Measurements from ENCODE around the gene EDEM2.
"Not testable (repeated sequence)": the region's sequence is repeated elsewhere in the genome, so short reads cannot be mapped to it uniquely, and the experiment has no call there.

EDEM2 gene

DNA sequence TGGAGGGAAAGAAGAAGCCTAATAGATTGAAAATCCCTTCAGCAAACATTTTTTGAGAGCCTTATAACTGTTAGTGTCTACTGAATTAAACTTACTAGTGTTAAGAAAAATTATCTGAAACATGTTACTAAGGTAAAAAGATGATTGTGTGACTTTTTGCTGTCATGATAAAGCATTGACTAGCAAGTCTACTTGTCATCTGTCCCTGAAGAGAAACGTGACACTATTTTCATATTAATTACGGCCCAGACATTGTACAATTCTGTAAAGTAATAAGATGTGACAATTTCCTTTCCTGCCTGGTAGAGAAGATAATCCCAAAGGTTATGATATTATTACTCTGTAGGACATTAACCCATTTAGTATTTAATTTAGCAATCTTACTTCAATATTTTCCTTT is 8.8 kb upstream of the EDEM2 start:
- H3K9me3 Mint-ChIP-seq, result no peaks in the 10 kb centered on the region
- no peak for DNase-seq
- no peak for ATAC-seq
- H3K36me3 Mint-ChIP-seq (ENCODE audit: low read depth), result no peaks in the 10 kb centered on the region
- no peak overlapping the region for H3K27ac Mint-ChIP-seq
- peaks cover 6% of the 10 kb centered on the region for H3K4me1 Mint-ChIP-seq
- no peaks in the 10 kb centered on the region for H3K27me3 Mint-ChIP-seq
- no peak overlapping the region for H3K4me3 Mint-ChIP-seq

DNA sequence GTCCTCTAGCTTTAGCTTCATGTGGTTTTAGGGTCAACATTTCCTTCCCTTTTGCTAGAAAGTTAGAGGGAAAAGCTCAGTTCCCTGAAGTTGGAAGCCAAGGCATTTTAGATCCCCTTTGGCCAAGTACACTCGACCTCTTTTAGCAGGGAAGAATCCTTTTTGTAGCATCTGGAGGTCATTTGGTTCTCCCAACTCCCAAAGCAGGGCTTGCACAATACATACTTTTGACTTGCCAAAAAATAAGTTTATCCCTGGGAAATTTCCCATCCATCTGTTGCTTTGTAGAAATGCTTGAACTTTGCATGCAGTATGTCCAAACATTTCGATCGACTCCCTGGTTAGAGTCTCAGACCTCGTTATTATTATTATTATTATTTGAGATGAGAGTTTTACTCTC is 4.6 kb upstream of the EDEM2 start:
- H3K27me3 Mint-ChIP-seq, result no peaks in the 10 kb centered on the region
- H3K27ac Mint-ChIP-seq, result no peak overlapping the region
- no peak for DNase-seq
- H3K36me3 Mint-ChIP-seq (ENCODE audit: low read depth), result peaks cover 2% of the 10 kb centered on the region
- no peak overlapping the region for H3K4me3 Mint-ChIP-seq
- H3K4me1 Mint-ChIP-seq, result peaks cover 10% of the 10 kb centered on the region
- no peak for ATAC-seq
- no peaks in the 10 kb centered on the region for H3K9me3 Mint-ChIP-seq

DNA sequence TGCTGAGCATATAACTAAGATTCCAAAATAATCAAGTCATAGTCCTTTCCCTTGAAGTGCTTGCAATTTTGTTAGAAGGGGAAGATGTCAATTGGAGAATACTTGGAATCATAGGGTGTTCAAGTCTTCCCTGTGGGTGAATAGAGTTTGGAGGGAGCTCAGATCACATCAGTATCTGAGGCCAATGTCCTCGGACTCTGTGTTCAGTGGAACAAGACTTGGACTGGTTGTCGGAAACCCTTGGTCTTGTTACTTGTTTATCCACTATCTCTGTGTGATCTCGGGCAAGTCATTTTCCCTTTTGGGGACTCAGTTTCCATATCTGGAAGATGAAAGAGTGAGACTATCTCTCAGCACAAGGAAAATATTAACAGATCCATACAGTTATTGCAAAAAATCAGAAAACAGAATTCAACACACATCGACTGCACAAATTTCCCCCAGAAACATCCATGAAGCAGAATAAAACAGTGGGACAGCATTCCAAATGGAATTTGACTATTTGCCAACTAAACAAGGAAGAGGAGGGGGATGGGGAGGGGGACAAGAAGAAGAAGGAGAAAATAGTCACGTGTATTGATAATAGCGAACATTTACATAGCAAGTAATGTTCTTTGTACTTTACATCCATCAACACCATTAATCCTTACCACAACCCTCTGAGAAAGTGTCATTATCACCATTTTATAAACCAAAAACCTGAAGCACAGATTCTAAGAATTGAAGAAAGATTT is 3.9 kb upstream of the EDEM2 start:
- Mint-ChIP-seq H3K36me3 (ENCODE audit: low read depth) (peaks cover 2% of the 10 kb centered on the region), H3K4me1 (peaks cover 15% of the 10 kb centered on the region), H3K27ac (no peak overlapping the region), H3K9me3 (no peaks in the 10 kb centered on the region), H3K4me3 (no peak overlapping the region), H3K27me3 (no peaks in the 10 kb centered on the region)
- no peak for ATAC-seq
- DNase-seq, result no peak

DNA sequence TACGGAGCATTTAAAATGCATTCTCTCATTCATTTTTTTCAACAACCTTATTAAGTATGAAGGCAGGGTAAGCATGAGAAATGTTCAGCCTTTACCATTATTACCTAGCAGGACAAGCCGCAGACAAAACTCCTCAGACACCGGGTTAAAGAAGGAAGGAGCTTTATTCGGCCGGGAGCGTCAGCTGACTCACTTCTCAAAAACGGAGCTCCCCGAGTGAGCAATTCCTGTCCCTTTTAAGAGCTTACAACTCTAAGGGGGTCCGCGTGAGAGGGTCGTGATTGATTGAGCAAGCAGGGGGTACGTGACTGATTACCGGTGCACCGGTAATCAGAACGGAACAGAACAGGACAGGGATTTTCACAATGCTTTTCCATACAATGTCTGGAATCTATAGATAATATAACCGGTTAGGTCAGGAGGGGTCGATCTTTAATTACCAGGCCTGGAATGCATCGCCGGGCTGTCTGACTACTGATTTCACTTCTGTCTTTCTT is 487 bp upstream of the EDEM2 start:
- H3K4me1 Mint-ChIP-seq, result peaks cover 23% of the 10 kb centered on the region
- not testable (repeated sequence) for H3K27me3 Mint-ChIP-seq; H3K9me3 Mint-ChIP-seq; H3K36me3 Mint-ChIP-seq (ENCODE audit: low read depth); ATAC-seq
- peak overlapping the region; percentile 96 for H3K27ac Mint-ChIP-seq
- peak; percentile 39 for DNase-seq
- peak overlapping the region; percentile 98 for H3K4me3 Mint-ChIP-seq

DNA sequence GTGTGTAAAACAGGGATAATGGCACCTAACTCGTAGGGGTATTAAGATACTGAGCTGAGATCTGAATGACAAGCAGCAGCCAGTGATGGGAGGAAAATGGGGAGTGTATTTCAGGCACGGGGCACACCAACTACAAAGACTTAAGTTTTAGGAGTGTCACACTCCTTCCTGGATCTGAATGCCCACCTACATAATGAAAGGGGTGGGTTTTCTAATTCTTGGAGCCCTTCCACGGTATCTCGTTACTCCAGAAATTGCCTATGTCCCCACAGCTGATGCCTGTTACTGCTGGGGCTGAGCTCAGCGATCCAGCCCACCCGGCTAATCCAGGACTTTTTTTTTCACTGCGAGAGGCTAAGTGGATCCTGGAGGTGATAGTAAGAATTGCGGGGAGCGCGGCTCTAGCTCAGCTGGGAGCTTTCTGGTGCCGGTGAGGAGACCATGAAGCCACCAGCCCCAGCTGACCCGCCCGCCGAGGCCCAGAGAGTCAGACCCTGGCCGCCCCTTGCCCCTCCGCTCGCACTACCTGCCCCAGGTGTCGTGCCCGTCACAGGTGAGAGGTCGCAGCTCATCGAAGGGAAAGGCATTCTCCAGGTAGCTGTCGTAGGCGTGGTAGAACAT is 727 bp downstream of the EDEM2 start:
- H3K36me3 Mint-ChIP-seq (ENCODE audit: low read depth), result peaks cover 18% of the 10 kb centered on the region
- no peaks in the 10 kb centered on the region for H3K27me3 Mint-ChIP-seq
- peak overlapping the region; percentile 96 for H3K27ac Mint-ChIP-seq
- peaks cover 28% of the 10 kb centered on the region for H3K4me1 Mint-ChIP-seq
- no peaks in the 10 kb centered on the region for H3K9me3 Mint-ChIP-seq
- H3K4me3 Mint-ChIP-seq, result peak overlapping the region; percentile 98
- ATAC-seq (no peak), DNase-seq (peak; percentile 22)

DNA sequence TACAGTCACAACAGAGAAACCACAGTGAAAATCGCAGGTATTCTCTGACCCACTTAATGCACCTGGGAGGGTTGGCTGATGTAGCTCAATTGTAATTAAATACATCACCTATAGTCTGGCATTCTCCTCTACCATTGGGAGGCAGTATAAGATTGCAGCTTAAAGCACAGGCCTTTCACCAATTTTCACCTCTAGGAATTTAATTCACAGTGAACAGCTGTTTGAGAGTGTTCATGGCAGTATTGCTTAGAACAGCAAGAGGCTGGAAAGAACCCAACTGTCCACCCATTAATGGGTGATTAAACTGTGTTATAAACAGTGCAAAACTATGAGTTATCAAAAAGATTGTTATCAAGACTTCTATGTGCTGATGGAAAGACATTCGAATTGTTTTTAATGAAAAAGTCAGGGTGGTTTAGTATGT is 2.0 kb downstream of the EDEM2 start:
- peaks cover 21% of the 10 kb centered on the region for H3K36me3 Mint-ChIP-seq (ENCODE audit: low read depth)
- H3K9me3 Mint-ChIP-seq, result no peaks in the 10 kb centered on the region
- H3K27me3 Mint-ChIP-seq, result no peaks in the 10 kb centered on the region
- H3K27ac Mint-ChIP-seq, result no peak overlapping the region
- H3K4me1 Mint-ChIP-seq, result peaks cover 28% of the 10 kb centered on the region
- ATAC-seq (peak; percentile 47), DNase-seq (no peak)
- H3K4me3 Mint-ChIP-seq, result peak overlapping the region; percentile 2

DNA sequence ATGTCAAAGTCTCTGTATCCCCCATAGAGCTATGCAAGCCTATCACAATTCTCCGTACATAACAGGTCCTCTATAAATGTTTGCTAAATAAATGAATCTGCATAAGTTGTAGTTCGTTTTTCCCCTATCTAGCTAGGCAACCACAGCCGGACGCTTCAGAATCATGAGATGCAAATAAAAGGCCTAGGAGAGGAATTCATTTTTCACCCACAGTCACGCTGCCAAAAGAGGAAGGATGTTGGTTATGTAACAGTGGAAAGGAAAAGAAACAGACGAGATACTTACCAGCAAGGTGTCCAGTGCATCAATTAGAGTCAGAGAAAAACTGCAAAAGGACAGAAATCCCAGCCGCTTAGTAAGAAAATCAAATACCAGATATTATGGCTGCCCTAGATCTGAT is 2.4 kb downstream of the EDEM2 start:
- H3K9me3 Mint-ChIP-seq, result no peaks in the 10 kb centered on the region
- DNase-seq, result no peak
- H3K4me1 Mint-ChIP-seq, result peaks cover 28% of the 10 kb centered on the region
- no peaks in the 10 kb centered on the region for H3K27me3 Mint-ChIP-seq
- ATAC-seq, result no peak
- H3K36me3 Mint-ChIP-seq (ENCODE audit: low read depth), result peaks cover 21% of the 10 kb centered on the region
- no peak overlapping the region for H3K4me3 Mint-ChIP-seq
- H3K27ac Mint-ChIP-seq, result no peak overlapping the region

DNA sequence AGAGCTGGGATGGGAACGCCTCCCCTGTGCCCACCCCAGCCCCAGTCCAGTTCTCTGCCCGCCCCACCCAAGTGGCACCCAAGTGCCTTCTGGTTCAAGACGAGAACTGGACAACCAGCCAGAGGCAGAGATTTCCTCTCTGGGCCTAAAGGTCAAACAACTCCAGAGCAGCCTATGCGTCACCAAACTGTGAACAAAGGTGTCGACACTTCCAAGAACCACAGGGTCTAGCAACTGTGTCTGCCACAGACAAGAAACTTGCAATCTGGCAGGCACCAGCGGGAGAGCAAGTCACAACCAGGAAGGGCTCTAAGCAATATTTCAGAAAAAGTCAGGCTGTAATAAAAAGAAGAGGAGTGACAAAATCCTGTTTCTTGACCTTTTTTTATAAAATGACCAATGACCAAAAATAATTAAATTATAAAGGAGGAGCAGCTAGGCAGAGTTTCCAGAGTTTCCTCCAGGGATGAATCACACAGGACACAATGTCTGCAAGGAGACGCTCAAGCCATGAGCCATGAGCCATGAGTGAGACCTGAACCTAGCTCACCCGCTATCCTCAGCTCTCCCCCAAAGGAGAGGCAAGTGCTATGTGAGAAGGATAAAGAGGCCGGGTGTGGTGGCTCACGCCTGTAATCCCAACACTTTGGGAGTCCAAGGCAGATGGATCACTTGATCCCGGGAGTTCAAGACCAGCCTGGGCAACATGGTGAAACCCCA is 11.1 kb downstream of the EDEM2 start:
- no peak for ATAC-seq
- Mint-ChIP-seq H3K9me3 (no peaks in the 10 kb centered on the region), H3K27ac (no peak overlapping the region), H3K4me3 (no peak overlapping the region), H3K4me1 (no peaks in the 10 kb centered on the region), H3K27me3 (no peaks in the 10 kb centered on the region), H3K36me3 (ENCODE audit: low read depth) (peaks cover 28% of the 10 kb centered on the region)
- DNase-seq, result no peak

DNA sequence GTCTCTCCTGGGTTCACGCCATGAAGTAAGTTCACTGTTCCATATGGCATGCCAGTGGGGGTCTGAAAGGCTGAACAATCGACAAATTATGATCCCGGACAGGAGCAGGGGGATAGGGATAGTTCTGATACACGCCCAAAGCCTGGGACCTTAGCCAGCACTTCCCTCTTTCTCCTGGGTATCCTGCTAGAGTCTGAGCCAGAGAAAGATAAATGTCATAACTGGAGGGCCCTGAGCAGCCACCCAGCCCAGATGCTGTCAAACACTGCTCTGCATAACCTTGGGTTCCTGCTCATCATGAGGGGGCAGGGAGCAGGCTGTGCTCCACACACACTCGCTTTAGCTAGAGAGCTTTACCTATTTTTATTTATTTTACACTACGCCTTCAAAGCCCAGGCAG is 12.3 kb downstream of the EDEM2 start:
- H3K27ac Mint-ChIP-seq, result no peak overlapping the region
- H3K9me3 Mint-ChIP-seq, result no peaks in the 10 kb centered on the region
- ATAC-seq (no peak), DNase-seq (no peak)
- peaks cover 31% of the 10 kb centered on the region for H3K36me3 Mint-ChIP-seq (ENCODE audit: low read depth)
- H3K4me1 Mint-ChIP-seq, result no peaks in the 10 kb centered on the region
- H3K27me3 Mint-ChIP-seq, result no peaks in the 10 kb centered on the region
- no peak overlapping the region for H3K4me3 Mint-ChIP-seq

DNA sequence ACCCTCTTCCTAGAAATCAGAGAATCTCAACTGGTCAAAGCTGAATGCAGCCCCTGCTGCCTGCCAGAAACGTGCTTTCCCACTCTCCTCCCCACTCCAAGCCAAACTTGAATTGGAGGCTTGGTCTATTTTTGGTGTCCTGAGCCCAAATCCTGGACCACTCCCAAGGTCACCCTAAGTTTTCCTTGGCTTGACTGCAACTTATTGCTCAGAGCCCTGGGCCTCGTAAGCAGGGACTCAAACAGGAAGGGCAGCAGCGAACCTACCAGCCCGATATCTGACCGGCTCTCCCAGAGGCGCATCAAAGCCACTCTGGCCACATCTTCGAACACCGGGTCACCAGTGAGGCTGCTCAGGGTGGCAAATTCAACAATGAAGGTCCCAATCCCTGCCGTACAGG is 12.7 kb downstream of the EDEM2 start:
- no peak overlapping the region for H3K4me3 Mint-ChIP-seq
- DNase-seq, result no peak
- H3K27me3 Mint-ChIP-seq, result no peaks in the 10 kb centered on the region
- no peak for ATAC-seq
- no peaks in the 10 kb centered on the region for H3K9me3 Mint-ChIP-seq
- peaks cover 2% of the 10 kb centered on the region for H3K4me1 Mint-ChIP-seq
- H3K36me3 Mint-ChIP-seq (ENCODE audit: low read depth), result peaks cover 33% of the 10 kb centered on the region
- no peak overlapping the region for H3K27ac Mint-ChIP-seq

DNA sequence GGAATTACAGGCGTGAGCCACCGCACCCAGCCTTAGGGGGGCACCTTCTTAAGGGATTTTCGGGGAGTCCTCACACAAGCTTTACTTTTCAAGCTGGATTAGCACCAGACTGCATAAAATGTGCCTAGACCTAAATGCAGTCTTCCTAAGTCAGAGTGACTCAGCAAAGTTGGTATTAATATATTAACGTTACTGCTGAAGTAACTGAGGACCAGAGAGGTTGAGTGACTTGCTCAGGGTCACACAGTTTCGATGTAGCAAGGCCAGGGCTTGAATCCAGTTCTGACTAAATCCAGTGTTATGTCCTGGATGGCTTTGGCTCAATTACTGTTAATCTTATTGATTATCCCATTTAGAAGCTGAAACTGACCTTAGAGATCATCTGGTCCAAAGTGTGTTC is 13.4 kb downstream of the EDEM2 start:
- no peak overlapping the region for H3K27ac Mint-ChIP-seq
- H3K4me3 Mint-ChIP-seq, result no peak overlapping the region
- peaks cover 31% of the 10 kb centered on the region for H3K36me3 Mint-ChIP-seq (ENCODE audit: low read depth)
- DNase-seq (no peak), ATAC-seq (no peak)
- H3K4me1 Mint-ChIP-seq, result peaks cover 3% of the 10 kb centered on the region
- H3K27me3 Mint-ChIP-seq, result no peaks in the 10 kb centered on the region
- no peaks in the 10 kb centered on the region for H3K9me3 Mint-ChIP-seq

DNA sequence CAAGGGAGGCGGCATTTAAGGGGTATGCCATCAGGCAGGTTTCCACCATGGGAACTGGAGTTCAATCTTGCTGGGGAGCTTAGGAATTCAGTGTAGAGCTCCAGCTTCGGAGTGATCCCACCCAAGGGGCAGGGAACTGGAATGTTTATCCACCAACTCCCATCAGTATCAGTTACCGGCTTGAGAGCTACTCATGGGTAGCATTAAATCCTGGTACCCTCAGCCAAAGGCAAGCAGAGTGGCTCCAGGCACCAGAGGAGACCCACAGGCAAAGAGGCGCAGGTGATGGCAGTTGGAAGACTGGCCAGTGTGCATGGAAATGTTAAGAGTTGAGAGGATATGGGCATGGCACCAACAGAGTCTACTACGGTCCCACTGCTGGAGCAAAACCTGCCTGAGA is 14.1 kb downstream of the EDEM2 start:
- H3K9me3 Mint-ChIP-seq, result no peaks in the 10 kb centered on the region
- no peaks in the 10 kb centered on the region for H3K27me3 Mint-ChIP-seq
- ATAC-seq (no peak), DNase-seq (no peak)
- no peak overlapping the region for H3K4me3 Mint-ChIP-seq
- H3K4me1 Mint-ChIP-seq, result peaks cover 3% of the 10 kb centered on the region
- no peak overlapping the region for H3K27ac Mint-ChIP-seq
- H3K36me3 Mint-ChIP-seq (ENCODE audit: low read depth), result peaks cover 31% of the 10 kb centered on the region

DNA sequence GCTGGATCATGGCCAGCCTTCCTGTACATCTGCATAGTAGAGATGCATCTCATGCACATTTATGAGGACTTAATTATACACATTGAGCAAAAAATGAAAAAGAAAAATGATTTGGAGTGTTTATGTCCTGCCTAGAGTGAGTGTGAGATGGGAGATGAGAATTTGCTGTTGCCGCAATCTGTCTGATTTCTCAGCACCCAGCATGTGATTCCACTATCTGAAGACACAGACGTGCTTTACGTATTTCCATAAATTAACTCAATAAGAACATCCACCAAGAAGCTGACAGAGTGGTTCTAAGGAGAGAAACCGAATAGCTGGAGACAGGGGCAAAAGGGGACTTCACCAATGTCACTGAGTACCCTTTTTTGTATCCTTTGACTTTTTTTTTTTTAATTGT is 15.2 kb downstream of the EDEM2 start:
- H3K36me3 Mint-ChIP-seq (ENCODE audit: low read depth), result peaks cover 29% of the 10 kb centered on the region
- DNase-seq (no peak), ATAC-seq (no peak)
- peaks cover 3% of the 10 kb centered on the region for H3K4me1 Mint-ChIP-seq
- H3K9me3 Mint-ChIP-seq, result no peaks in the 10 kb centered on the region
- no peak overlapping the region for H3K4me3 Mint-ChIP-seq
- H3K27ac Mint-ChIP-seq, result no peak overlapping the region
- no peaks in the 10 kb centered on the region for H3K27me3 Mint-ChIP-seq

DNA sequence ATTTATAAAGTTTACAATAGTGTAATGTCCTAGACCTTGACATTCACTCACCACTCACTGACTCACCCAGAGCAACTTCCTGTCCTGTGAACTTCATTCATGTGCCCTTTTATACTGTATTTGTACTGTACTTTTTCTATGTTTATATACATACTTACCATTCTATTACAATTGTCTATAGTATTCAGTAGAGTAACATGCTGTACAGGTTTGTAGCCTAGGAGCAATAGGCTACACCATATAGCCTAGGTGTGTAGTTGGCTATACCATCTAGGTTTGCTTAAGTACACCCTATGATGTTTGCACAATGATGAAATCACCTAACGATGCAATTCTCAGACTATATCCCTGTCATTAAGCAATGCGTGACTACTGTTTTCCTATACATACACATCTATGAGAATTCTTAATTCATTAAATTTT is 17.5 kb downstream of the EDEM2 start:
- Mint-ChIP-seq H3K4me3 (no peak overlapping the region), H3K27me3 (no peaks in the 10 kb centered on the region), H3K36me3 (ENCODE audit: low read depth) (peaks cover 40% of the 10 kb centered on the region), H3K9me3 (no peaks in the 10 kb centered on the region), H3K27ac (peak overlapping the region; percentile 39), H3K4me1 (peaks cover 3% of the 10 kb centered on the region)
- DNase-seq, result no peak
- peak; percentile 66 for ATAC-seq

DNA sequence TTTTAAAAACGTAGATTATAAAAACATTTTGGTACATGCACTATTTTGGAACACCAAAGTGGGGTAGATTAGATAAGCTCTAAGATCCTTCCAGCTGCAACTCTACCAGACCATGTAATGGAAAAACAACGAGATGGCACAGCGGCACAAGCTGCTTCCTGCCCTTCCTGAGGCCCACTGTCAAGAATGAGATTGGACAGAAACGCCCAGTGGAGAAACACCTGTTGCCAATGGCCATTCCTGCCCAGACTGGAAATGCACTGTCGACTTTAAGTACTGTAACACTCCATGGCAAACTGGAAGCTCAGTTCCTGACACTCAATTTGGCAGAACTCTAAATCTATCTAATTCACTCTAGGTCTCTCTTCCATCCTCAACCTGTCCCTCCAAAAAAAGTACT is 21.4 kb downstream of the EDEM2 start:
- no peak for DNase-seq
- H3K4me3 Mint-ChIP-seq, result no peak overlapping the region
- no peak overlapping the region for H3K27ac Mint-ChIP-seq
- peaks cover 3% of the 10 kb centered on the region for H3K4me1 Mint-ChIP-seq
- H3K9me3 Mint-ChIP-seq, result no peaks in the 10 kb centered on the region
- peaks cover 33% of the 10 kb centered on the region for H3K36me3 Mint-ChIP-seq (ENCODE audit: low read depth)
- no peaks in the 10 kb centered on the region for H3K27me3 Mint-ChIP-seq
- ATAC-seq, result no peak

Data from activated naive CD8-positive, alpha-beta T cell treated with anti-CD3 and anti-CD28 coated beads, Interleukin-2, amount 50 U/mL, for 24 hours (primary cell).